GM11168 (cell line): Measurements from ENCODE around the gene SLC16A13.

Source experiments
- in situ Hi-C: fragments of 300-500 bp; cut with MboI; formaldehyde crosslinking; loops from one replicate; pipeline ENCODE4 v1.12.0; 2022; ENCODE audit warnings: low sequenced_read_pairs; ENCODE audit not compliant: unreplicated experiment

SLC16A13 gene

GRCh38 chr17:7011415-7011814 is 24.4 kb upstream of the SLC16A13 start:
- in situ Hi-C loops, result no loop called here

GRCh38 chr17:7011942-7012254 is 23.9 kb upstream of the SLC16A13 start:
- in situ Hi-C loops, result no loop called here

- in situ Hi-C loops, result no loop called here
These were observed 21.4 kb upstream of the SLC16A13 start for GRCh38 chr17:7014261-7014994.

- in situ Hi-C loops, result no loop called here
These were observed 20.5 kb upstream of the SLC16A13 start for GRCh38 chr17:7014995-7015958.

- in situ Hi-C loops, result no loop called here
These were observed 19.4 kb upstream of the SLC16A13 start for GRCh38 chr17:7016418-7016817.

GRCh38 chr17:7016886-7017826 is 18.7 kb upstream of the SLC16A13 start:
- in situ Hi-C loops, result no loop called here

GRCh38 chr17:7017827-7018200 is 18.0 kb upstream of the SLC16A13 start:
- in situ Hi-C loops, result no loop called here

GRCh38 chr17:7018331-7018964 is 17.4 kb upstream of the SLC16A13 start:
- in situ Hi-C loops, result no loop called here

- in situ Hi-C loops, result no loop called here
These were observed 16.4 kb upstream of the SLC16A13 start for GRCh38 chr17:7019367-7019766.

- in situ Hi-C loops, result no loop called here
These were observed 15.8 kb upstream of the SLC16A13 start for GRCh38 chr17:7019839-7020519.

GRCh38 chr17:7020894-7021664 is 14.7 kb upstream of the SLC16A13 start:
- in situ Hi-C loops, result no loop called here

GRCh38 chr17:7021993-7022778 is 13.6 kb upstream of the SLC16A13 start:
- in situ Hi-C loops, result no loop called here

GRCh38 chr17:7022781-7023571 is 12.8 kb upstream of the SLC16A13 start, which contains the start of gene BCL6B:
TSS of gene BCL6B (plus strand) at chr17:7023050. CDS start at chr17:7023672, 622 bp downstream.
- in situ Hi-C loops, result no loop called here

- in situ Hi-C loops, result no loop called here
These were observed 12.0 kb upstream of the SLC16A13 start for GRCh38 chr17:7023576-7024401.

- in situ Hi-C loops, result no loop called here
These were observed 11.4 kb upstream of the SLC16A13 start for GRCh38 chr17:7024402-7024785.

GRCh38 chr17:7025245-7025644 is 10.6 kb upstream of the SLC16A13 start:
- in situ Hi-C loops, result no loop called here
